Nephron progenitor cell (in vitro differentiated cells): ENCODE measurements around the gene TBX4.

Experiments
- DNase-seq: peaks from one replicate; pipeline ENCODE4 v3.0.0; 2021
- H3K27ac Mint-ChIP-seq: 2 replicates; pipeline ENCODE4 v1.8.0; 2021; ENCODE audit warnings: mild to moderate bottlenecking, moderate library complexity, mixed read lengths
- H3K27me3 Mint-ChIP-seq: 2 replicates; pipeline ENCODE4 v1.8.0; 2021; ENCODE audit warnings: mild to moderate bottlenecking, low read depth, mixed read lengths; ENCODE audit not compliant: poor library complexity
- H3K36me3 Mint-ChIP-seq: 2 replicates; pipeline ENCODE4 v1.8.0; 2021; ENCODE audit warnings: low read depth, mixed read lengths
- H3K4me1 Mint-ChIP-seq: 2 replicates; pipeline ENCODE4 v1.8.0; 2021; ENCODE audit warnings: mixed read lengths
- H3K4me3 Mint-ChIP-seq: 2 replicates; pipeline ENCODE4 v1.8.0; 2021; ENCODE audit warnings: mild to moderate bottlenecking, moderate library complexity, mixed read lengths
- H3K9me3 Mint-ChIP-seq: 2 replicates; pipeline ENCODE4 v1.8.0; 2021; ENCODE audit warnings: mild to moderate bottlenecking, moderate library complexity, mixed read lengths
- TF ChIP-seq, protein P1 (sequence below): fragments of 200-600 bp; sonication (generic); IDR thresholded peaks from 2 replicates; pipeline ENCODE4 v1.5.0; 2021; ENCODE audit warnings: antibody characterized with exemption

TBX4 gene

DNA sequence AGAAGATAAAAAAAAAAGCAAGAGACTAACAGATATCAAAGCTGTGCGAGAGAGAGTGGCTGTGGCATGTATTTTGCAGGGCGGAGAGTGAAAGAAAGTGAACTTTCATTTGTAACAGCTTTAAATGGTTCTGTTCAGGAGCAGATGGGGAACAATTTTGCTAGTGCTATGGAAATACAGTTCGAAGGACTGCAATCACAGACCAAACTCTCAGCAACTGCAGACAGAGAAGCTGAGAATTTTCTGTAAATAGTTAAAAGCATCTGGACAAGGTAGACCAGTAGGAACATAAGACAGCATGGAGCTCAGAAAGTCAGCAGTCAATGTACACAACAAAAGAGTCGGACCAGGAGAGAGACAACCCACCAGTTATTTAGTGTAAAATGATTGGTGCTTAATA is 62.3 kb downstream of the TBX4 start:
- Mint-ChIP-seq H3K36me3 (no peaks in the 10 kb centered on the region), H3K4me1 (peaks cover 8% of the 10 kb centered on the region), H3K27ac (no peak overlapping the region), H3K4me3 (no peak overlapping the region), H3K27me3 (peaks cover 17% of the 10 kb centered on the region), H3K9me3 (no peaks in the 10 kb centered on the region)
- no peak for DNase-seq
- TF ChIP-seq, protein P1, sequence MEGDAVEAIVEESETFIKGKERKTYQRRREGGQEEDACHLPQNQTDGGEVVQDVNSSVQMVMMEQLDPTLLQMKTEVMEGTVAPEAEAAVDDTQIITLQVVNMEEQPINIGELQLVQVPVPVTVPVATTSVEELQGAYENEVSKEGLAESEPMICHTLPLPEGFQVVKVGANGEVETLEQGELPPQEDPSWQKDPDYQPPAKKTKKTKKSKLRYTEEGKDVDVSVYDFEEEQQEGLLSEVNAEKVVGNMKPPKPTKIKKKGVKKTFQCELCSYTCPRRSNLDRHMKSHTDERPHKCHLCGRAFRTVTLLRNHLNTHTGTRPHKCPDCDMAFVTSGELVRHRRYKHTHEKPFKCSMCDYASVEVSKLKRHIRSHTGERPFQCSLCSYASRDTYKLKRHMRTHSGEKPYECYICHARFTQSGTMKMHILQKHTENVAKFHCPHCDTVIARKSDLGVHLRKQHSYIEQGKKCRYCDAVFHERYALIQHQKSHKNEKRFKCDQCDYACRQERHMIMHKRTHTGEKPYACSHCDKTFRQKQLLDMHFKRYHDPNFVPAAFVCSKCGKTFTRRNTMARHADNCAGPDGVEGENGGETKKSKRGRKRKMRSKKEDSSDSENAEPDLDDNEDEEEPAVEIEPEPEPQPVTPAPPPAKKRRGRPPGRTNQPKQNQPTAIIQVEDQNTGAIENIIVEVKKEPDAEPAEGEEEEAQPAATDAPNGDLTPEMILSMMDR = no peak

- Mint-ChIP-seq H3K27me3 (peaks cover 18% of the 10 kb centered on the region), H3K4me3 (no peak overlapping the region), H3K9me3 (no peaks in the 10 kb centered on the region), H3K4me1 (no peaks in the 10 kb centered on the region), H3K27ac (no peak overlapping the region), H3K36me3 (no peaks in the 10 kb centered on the region)
- DNase-seq = no peak
- TF ChIP-seq, protein P1 = no peak
Observed at GRCh38 chr17:61517265-61517664, 65.0 kb downstream of the TBX4 start.

- TF ChIP-seq, protein P1 = no peak
- H3K36me3 Mint-ChIP-seq = no peaks in the 10 kb centered on the region
- H3K4me3 Mint-ChIP-seq = no peak overlapping the region
- H3K4me1 Mint-ChIP-seq = no peaks in the 10 kb centered on the region
- no peaks in the 10 kb centered on the region for H3K9me3 Mint-ChIP-seq
- no peak for DNase-seq
- H3K27me3 Mint-ChIP-seq = peaks cover 12% of the 10 kb centered on the region
- no peak overlapping the region for H3K27ac Mint-ChIP-seq
Observed at GRCh38 chr17:61517843-61518606, 65.8 kb downstream of the TBX4 start.

GRCh38 chr17:61519139-61519538 is 66.9 kb downstream of the TBX4 start:
- Mint-ChIP-seq H3K27ac (no peak overlapping the region), H3K4me3 (no peak overlapping the region), H3K36me3 (no peaks in the 10 kb centered on the region), H3K27me3 (peaks cover 12% of the 10 kb centered on the region), H3K9me3 (no peaks in the 10 kb centered on the region), H3K4me1 (no peaks in the 10 kb centered on the region)
- DNase-seq = no peak
- TF ChIP-seq, protein P1 = no peak

DNA sequence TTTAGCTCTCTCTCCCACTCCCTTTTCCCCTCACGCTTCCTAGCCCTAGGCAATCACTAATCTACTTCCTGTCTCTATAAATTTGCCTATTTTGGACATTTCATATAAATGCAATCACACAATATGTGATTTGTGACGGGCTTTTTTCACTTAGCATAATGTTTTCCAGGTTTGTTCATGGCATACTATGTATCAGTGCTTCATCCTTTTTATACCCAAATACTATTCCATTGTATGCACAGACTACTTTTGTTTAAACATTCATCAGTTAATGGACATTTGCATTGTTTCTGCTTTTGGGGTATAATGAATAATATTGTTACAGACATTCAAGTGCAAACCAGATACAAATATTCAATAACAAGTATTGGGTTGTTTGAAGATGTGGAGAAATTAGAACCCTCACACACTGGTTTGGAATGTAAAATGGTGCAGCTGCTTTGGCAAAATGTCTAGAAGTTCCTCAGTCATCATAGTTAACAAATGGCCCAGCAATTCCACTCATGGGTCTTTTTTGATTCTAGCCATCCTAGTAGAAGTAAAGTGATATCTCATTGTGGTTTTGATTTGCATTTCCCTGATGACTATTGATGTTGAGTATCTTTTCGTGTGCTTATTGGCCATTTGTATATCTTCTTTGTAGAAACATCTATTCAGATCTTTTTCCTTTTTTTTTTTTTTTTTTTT is 67.7 kb downstream of the TBX4 start:
- no peak overlapping the region for H3K4me3 Mint-ChIP-seq
- DNase-seq = no peak
- H3K36me3 Mint-ChIP-seq = no peaks in the 10 kb centered on the region
- no peak overlapping the region for H3K27ac Mint-ChIP-seq
- TF ChIP-seq, protein P1 = no peak
- H3K27me3 Mint-ChIP-seq = peaks cover 13% of the 10 kb centered on the region
- no peaks in the 10 kb centered on the region for H3K4me1 Mint-ChIP-seq
- no peaks in the 10 kb centered on the region for H3K9me3 Mint-ChIP-seq
